HFF-Myc (cell line): ENCODE results near the gene MAP3K15.
A peak's percentile ranks its signal among the peaks of the same experiment; 100 is the strongest.

Source experiments
- DNase-seq: peaks from one replicate; pipeline ENCODE4 v3.0.0-alpha.2; 2011; ENCODE audit warnings: low read depth; ENCODE audit errors: extremely low read depth
- H3K4me3 ChIP-seq: replicated peaks from 2 replicates; pipeline ENCODE4 v1.5.1; 2011; ENCODE audit warnings: low read depth, mild to moderate bottlenecking, control low read depth, low read length
- CTCF ChIP-seq: IDR thresholded peaks from 2 replicates; pipeline ENCODE4 v1.5.1; 2012; ENCODE audit warnings: mild to moderate bottlenecking, low read depth, low read length, control low read depth; ENCODE audit errors: missing control alignments

The MAP3K15 gene

GRCh38 chrX:19332983-19333382, 182.3 kb downstream of the MAP3K15 start:
- no peak overlapping the region for H3K4me3 ChIP-seq
- peak; percentile 9 for DNase-seq
- no peak for TF ChIP-seq CTCF

- no peak for TF ChIP-seq CTCF
- no peak overlapping the region for H3K4me3 ChIP-seq
- DNase-seq = no peak
These were observed 183.5 kb downstream of the MAP3K15 start for GRCh38 chrX:19331831-19332230.

GRCh38 chrX:19326567-19326966, 188.7 kb downstream of the MAP3K15 start:
- TF ChIP-seq CTCF = no peak
- DNase-seq = no peak
- no peak overlapping the region for H3K4me3 ChIP-seq
